Esophagus muscularis mucosa (tissue), 4 donors: Measurements from ENCODE around the gene BRSK2.

Experiments used
- CTCF ChIP-seq, 3 experiments: fragments of 200-600 bp in 2 of 3; fragments of 450-650 bp in 1 of 3; sonication (generic) in 2 of 3; IDR thresholded peaks; one replicate each; pipeline ENCODE4 v1.5.1; 2017 to 2019; ENCODE audit warnings: antibody characterized with exemption in 3 of 3, mild to moderate bottlenecking in 2 of 3, moderate library complexity in 1 of 3
- EP300 ChIP-seq: sonication (generic); formaldehyde crosslinking; IDR thresholded peaks from one replicate; pipeline ENCODE4 v1.6.1; 2017; ENCODE audit warnings: antibody characterized with exemption
- POLR2A ChIP-seq: fragments of 450-650 bp; IDR thresholded peaks from one replicate; pipeline ENCODE4 v1.6.1; 2017; ENCODE audit warnings: antibody characterized with exemption, moderate library complexity, mild to moderate bottlenecking, low read depth
- POLR2AphosphoS5 ChIP-seq, 2 donors: sonication (generic); formaldehyde crosslinking; IDR thresholded peaks; one replicate each; pipeline ENCODE4 v1.6.1; 2017; ENCODE audit warnings: antibody characterized with exemption in 2 of 2

GRCh38 chr11:1456176-1456575, 66.4 kb downstream of the BRSK2 start:
- no peak for TF ChIP-seq CTCF (IDR thresholded peaks at IDR 0.05)
- no peak for TF ChIP-seq EP300
- no peak for TF ChIP-seq POLR2A
- no peak for TF ChIP-seq POLR2AphosphoS5 (IDR thresholded peaks at IDR 0.05)
